Fibroblast of peridontal ligament (primary cell): Measurements from ENCODE around the gene SYT9.
A peak's percentile ranks its signal among the peaks of the same experiment; 100 is the strongest.

Experiments
- DNase-seq: peaks from one replicate; pipeline ENCODE4 v3.0.0-alpha.2; 2010; ENCODE audit errors: extremely low read depth

The SYT9 gene

DNA sequence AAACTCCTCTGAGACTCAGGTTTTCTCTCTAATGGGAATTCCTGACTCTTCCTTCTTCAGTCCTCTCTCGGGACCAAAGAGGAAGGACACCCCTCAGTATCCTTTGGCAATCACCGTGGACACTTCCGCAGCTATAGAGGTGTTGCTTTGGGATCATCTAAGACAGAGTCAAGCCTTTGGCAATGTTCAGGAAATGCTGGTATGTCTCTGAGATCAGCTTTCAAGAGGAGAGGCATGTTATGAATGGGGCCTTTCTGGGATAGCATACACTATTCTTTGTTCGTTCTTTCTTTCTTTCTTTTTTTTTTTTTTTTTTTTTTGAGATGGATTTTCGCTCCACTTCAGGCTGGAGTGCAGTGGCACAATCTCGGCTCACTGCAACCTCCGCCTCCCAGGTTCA is 219.4 kb downstream of the SYT9 start:
- no peak for DNase-seq

DNA sequence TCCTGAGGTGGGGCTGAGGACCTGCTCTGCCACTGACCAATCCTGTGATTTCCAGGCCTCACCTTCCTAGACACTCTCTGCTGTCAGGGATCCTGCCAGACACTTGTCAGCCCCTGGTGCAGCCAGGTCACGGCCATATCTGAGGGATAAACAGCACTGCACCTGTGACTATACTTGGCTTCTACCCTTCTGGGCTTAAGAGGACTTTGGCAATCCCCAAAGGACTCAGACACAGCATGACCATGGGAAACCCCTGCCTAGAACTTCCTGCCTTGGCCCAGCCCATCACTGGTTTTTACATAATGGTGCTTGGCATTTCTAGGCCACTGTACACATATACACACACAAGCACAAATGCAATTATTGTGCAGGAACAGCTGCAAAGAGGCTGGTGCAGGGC is 222.0 kb downstream of the SYT9 start:
- DNase-seq = no peak

DNA sequence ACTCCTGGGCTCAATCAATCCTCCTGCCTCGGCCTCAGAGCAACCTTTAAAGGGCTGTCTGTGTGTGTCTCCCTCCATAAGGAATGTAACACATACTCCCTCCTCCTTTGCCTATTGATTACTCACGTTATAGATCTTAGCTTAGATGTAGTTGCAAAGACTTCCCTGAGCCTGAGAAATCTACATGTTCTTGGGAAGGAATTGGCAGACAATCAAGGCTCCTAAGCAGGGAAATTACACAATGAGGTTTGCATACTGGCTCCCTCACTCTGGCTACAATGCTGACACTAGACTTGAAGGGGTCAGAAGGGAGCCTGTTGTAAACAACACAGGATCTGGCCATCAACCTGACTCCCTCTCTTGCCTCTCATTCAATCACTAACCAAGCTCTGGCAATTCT is 228.4 kb downstream of the SYT9 start:
- DNase-seq = peak; percentile 73

DNA sequence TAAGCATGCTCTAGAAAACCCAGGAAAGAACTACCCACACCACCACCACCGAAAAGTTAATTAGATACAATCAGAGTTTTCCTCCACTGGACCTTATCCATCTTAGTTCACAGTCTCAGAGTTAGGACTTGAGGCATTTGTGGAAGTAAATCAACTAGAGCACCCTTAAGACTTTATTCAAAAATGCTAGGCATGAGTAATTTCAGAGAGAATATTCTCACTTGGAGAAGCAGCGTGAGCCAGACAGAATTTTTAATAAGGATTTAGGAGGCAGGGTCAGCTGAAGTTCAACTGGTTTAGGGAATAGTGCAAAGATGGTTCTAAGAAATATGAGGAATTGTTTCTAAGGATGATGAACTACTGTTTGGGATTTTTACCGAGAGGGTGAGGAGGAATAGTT is 232.4 kb downstream of the SYT9 start:
- no peak for DNase-seq

DNA sequence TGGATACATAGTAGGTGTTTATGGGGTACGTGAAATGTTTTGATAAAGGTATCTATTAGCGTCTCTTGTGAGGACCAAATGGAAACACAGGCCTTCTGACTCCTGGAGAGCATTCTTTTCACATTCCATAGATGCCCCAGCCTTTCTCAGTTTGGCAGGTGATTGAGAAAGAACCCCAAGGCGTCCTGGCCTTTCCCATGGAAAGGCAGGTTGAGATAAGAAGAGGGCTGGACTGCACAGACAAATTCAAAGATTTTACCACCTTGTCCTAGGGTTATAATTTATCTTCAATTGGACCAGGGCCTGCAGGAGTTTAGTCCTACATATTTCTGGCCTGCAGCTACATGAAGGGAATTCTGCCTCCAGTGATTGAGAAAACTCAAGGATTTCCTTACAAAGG is 232.9 kb downstream of the SYT9 start:
- DNase-seq = no peak

DNA sequence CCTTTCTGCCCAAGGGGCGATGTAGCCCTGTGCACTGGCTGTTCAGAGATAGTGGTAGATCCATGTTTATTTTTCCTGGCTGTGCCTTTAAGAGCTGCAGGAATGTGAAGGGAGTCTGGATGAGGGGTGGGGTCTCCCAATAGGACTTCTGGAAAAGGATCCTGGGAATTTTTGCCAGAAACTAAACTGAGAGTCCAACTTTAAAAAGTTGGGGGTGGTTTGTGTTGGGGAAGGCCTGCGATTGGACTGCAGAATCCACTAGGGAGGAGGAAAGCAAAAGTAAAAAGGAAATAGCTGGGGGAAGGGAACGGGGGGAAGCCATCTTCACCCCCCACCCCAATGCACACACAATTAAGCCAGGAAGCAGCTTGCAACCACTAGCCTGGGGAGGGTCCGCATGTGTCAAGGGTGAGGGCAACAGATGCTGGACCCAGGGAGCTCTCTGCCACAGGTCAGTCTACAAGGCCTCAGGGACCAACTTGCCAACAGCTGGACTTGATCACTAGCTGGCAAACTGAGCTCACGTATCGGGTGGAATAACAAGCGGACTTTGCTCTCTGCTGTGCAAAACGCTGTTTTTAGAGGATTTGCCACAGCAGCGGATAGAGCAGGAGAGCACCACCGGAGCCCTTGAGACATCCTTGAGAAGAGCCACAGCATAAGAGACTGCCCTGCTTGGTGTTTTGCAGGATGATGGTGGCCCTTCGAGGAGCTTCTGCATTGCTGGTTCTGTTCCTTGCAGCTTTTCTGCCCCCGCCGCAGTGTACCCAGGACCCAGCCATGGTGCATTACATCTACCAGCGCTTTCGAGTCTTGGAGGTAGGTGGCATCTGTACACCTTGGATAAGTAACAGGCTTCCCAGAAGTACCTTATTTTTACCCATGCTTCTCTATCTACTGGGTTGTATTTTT is 233.7 kb downstream of the SYT9 start, which contains the start of gene OLFML1:
OLFML1 (plus strand) TSS at position 321 of the 912 bp plus-strand sequence; CDS start at position 691, 370 bp downstream.
- DNase-seq = peak; percentile 75

DNA sequence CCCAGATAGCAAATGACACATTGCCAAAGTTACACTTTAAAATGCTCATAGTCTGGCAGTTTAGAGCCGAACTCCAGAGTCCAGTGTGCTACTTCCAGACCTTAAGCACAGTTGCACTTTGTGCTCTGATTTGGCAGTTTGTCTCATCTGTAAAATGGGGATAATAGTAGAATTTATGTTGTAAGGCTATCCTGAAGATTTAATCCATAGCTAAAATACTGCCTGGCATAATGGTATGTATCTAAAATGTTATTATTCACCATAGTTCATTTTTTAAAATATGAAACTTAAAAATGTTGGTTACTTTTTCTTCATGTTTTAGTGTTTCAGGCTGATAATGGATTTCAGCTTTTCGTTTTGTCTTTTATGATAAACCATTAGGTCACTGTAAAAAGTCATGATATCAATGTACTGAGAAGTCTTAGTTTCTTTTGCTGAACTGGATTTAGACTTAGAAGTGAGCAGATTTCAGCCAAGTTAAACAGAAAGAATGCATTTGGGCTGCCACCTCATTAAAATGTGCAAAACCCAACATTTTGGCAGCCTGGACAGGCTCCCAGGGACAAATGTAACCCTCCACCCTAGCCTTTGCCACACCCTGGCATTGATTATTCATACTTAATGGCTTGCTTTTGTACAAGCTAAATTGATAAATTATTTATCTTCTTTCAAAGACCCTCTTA is 234.5 kb downstream of the SYT9 start:
- DNase-seq = no peak

DNA sequence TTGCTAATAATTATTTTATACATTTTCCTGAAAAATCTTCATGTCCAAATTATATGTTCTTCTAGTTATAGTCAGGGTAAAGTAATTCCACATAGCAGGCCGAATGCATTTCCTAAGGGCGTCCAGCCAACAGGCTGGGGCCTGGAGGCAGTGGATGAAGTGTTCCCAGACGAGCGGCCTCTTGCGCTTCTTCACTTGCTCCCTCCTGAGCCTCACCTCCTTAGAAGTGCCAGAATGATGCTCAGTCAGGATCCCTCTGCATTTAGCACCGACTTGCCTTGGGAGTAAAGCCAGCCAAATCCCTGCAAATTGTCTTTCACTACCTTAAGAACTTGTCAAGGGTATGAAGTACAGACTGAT is 235.1 kb downstream of the SYT9 start:
- DNase-seq = peak; percentile 31

DNA sequence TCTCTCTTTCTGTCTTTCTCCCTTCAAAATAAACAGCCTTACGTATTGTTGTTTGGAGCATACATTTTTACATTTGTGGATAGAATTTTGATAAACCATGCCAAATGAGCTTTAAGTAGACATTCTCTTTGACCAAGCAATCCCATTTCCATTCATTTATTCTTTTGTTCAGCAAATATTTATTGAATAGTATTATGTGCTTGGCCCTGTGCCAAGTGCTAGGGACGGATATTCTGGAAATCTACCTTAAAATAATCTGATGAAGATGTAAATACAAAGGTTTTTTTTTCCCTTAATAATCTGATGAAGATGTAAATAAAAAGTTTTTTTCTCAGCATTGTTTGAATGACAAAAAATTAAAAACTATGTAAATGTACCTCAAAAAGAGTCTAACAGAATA is 235.7 kb downstream of the SYT9 start:
- no peak for DNase-seq

DNA sequence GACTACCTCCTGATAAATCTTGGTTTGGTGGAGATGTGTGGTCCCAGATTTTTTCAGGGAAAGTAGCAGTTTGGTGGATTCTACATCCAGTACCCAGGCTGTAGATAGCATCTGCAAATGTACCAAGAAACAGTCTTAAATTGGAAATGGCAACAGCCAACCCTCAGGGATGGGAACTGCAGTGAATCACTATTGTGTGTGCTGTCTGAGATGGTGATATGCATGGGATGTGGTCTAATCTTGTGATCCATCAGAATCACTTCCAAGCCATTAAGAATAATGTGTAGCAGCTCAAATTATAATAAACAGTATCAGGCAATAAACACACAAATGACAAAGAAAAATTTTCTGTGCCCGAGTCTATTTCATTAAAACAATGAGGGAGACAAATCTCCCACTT is 237.0 kb downstream of the SYT9 start:
- no peak for DNase-seq

DNA sequence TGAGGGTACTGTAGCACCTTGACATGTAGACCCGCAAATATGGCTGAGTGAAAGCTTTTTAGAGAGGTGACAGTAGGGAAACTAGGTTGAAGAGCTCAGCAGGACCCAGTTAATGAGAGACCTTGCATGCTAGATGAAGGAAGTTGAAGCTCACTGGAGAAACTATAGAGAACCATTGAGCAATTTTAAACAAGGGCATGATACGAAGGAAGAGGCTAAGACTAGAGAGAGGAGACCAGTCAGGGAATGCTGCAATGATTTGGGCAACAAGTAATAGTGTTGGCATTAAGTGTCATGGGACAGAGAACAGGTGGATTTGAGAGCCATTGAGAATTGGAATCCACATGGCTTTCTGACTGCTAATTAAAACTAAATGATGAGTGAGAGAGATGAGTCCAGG is 237.7 kb downstream of the SYT9 start:
- DNase-seq = no peak

DNA sequence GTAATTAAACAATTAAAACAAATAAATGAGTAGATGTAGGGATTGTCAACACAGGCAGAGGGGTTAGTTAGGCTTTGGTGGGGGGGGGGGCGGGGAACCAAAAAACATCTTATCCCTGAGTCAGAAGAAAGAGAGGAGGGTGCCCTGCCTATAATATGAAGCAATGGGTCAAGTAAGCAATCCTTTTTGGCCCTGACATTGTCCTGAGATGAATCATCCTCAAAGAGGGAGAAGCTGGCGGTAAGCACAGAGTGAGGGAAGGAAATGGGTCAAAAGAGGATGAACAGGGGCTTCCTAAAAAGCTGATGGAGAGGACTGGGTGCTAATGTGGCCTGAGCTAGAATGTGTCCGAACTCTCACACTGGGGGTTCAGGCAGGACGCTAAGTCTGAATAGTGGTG is 238.3 kb downstream of the SYT9 start:
- DNase-seq = peak; percentile 79

DNA sequence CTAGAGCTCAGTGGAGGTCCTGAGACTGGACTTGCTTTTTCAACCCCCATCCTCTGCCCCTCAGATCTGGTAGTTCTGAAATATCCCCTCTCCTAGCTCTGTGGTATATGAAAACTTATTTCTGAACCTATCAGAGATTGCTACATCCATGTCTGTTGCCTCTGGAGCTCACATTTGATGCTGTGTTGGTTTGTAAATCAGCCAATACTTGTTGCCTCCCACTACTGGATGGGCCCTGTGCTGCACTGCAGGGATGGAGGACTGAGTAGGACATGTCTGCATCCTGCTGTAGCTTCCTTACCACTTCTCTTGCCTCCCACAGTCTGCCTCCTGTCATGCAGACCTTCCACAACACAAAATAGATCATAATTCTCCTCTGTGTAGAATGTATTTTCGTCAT is 238.8 kb downstream of the SYT9 start:
- DNase-seq = peak; percentile 55

DNA sequence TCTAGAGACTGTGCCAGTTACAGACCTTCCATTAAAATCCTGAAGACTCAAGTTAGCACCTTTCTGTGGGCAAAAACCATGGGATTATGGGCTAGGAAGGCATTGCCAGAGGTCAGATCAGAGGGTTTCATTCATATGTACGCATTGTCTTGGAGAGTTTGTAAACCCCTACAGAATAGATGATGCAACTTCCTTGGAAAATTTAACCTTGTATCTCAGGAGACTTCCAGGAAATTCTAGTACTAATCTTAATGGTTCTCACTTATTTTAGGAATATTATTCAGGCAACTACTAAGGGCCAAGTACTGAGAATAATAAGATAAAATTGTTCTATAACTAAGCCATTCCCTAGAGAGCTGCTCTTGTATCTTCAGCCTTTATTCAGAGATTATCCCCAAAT is 240.5 kb downstream of the SYT9 start:
- DNase-seq = no peak

DNA sequence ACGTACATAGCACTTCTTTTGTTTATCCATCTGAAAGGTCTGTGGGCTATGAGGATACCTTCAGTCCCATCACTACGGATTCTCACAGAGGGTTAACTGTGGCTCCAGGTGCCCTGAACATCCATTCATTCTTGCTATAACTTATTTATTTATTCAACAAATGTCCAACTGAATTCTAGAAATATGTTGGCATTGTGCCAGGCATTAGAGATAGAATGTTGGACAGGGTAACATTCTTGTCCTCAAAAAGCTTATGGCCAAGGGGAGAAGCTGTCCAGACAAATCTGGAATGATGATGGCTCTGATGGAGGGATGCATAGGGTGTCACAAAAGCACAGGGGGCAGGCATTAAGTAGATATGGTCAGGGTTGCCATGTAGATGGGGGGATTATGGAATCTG is 242.0 kb downstream of the SYT9 start:
- no peak for DNase-seq

DNA sequence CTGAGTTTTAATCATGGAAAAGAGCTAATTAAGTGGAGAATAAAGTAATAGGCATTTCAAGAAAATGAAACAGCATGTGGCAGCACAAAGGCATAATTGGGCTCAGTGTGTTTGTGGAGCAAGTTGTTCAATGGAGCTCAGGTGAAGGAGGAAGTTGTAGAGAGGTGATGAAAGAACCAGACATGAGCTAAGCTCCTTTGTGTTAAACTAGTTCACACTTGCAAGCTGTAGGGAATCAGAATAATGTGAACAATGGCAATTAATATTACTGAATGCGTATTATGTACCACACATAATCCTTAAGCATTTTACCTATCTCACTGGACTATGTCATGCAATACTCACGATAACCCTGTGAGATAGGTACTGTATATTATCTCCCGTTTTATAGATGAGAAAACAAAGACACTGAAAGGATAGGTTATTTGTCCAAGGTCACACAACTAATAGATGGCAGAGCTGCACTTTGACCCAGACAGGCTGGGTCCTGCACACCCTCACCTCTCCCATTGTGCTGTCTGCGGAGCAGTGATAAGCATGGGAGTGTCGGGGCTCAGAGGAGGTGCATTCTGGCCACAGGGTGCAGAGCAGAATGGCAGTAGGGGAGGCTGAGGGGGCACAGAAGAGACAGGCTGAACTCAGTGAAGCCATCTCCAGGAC is 242.5 kb downstream of the SYT9 start:
- DNase-seq = no peak

DNA sequence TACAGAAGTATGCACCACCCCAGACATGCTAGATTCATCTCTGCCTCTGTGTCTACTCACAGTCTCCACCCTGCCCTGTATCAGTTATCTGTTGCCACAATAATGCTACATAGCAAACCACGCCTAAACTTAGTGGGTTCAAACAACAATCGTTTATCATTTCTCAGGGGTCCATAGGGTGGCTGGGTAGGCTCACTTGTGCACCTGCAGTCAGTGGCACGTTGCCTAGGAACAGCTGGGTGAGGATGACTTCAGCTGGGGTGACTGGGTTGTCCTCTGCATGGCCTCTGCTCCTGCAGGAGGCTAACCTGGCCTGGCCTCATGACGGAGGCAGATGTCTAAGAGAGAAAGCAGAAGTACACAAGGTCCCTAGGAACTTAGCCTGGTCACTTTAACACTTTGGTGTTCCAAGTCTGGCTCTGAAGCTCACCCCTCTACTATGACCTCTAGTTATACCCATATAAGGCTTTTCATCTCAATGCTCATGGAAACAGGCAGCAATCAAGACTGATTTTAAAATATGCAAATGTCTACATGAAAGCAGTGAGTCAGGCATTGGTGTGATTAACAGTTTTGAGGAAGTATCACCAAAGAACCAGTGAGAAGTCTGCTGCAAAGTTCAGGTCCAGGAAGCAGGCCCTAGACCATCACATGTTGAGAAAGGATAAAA is 244.3 kb downstream of the SYT9 start:
- DNase-seq = no peak

DNA sequence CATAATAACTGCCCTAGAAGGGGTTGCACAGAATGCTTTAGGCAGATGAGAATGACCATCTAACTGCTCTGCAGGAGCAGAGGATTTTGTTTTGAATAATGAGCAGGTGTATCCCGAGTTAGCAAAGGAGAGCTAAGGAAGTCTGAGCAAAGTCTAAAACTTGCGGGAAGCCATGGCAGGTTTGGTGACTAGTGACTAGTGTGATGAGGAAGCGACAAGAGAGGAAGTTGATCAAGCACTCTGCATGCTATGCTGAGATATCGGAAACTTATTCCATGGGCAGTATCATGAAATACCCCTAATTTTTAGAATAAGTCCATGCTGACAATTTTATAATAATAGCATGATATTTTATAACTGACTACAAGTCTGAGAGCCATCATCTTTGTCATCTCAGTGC is 246.5 kb downstream of the SYT9 start:
- DNase-seq = no peak

DNA sequence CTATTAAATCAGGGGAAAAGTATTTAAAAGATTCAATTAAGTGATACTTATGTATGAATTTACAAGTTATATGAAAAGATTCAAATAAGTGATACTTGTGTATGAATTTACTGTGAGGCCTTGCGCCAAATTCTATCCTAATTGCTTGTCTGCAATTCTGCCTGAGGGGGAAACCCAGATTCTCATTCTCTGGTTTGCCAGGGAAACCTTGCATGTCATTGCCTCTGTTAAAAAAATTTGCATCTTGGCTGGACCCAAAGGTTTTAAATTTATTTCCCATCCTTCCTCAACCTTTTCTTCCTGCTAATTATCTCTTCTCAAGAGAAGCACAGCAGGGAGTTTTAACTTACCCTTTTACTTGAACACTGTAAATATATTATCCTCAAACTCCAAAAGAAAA is 247.4 kb downstream of the SYT9 start:
- DNase-seq = no peak

DNA sequence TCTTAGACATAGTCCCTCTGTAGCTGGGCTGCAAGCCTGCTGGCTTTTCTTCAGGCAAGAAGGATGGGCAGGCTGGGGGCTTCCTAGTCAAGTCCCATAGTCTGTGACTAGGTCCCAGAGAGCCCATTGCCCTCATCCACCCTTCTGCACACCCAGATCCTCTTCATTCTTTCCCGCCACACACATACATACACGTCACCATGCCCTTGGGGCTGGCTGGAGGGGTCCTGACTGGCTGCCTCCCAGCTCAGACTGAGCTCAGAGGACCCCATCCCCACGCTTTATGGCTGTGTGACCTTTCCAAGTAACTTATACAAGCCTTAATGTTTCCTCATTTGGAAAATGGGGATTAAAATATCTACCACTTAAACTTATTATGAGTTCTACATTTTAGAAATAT is 248.5 kb downstream of the SYT9 start:
- no peak for DNase-seq

DNA sequence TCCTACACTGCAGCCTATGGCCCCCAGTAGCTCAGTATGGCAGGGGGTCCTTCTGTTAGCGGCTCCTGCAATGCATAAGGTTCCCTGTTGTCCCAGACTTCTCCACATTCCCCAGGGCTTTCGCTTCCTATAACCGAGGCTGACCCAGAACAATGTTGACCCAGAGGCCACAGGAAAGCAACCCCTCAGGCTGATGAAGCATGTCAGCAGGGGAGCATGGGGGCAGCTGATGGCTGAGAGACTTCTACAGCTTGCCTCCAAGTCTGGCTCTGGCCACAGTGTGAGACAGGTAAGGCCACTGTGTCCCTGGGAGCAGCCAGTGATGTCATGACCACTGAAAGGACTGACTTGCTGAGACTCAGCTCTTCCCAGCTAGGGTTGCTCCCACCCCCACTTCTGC is 249.5 kb downstream of the SYT9 start:
- no peak for DNase-seq

DNA sequence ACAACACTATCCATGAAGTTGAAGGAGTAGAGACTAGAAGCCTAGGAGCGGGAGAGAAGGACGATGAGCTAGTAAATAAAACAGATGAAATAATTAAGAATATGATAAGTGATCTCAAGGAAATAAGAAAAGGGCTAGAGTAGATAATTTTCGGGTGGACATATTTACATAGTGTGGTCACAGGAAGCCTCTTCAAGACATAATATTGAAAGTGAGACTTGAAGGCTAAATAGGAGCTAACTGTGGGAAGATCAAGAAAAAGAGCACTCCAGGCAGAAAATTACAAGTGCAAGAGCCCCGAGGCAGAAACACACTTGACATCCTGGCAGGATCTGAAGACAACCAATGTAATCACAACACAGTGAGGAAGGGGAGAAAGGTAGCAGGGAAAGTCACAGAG is 250.2 kb downstream of the SYT9 start:
- DNase-seq = no peak
